Natural killer cell (primary cell): ENCODE results near the gene STRBP. TPM values are rescaled to one million over a fixed set of nuclear protein-coding genes. Genes with fewer than 3 reads are reported as not detected.
A peak's percentile ranks its signal among the peaks of the same experiment; 100 is the strongest.

ENCODE experiments used
- ATAC-seq, 3 donors: fragments of 150-1000 bp in 2 of 3; fragments of 200-7000 bp in 1 of 3; cut with Tn5 transposase; 1 replicate in 1 of 3; 2 replicates in 2 of 3; pipeline ENCODE4 v1.10.0; 2021; ENCODE audit warnings: mild to moderate bottlenecking in 2 of 3, moderate library complexity in 2 of 3
- DNase-seq, 2 donors: peaks; one replicate each; pipeline versions ENCODE4 v3.0.0 to v3.0.0-alpha.2; 2013 to 2021; ENCODE audit warnings: mixed read lengths in 1 of 2
- H3K27ac ChIP-seq: one replicate; pipeline ENCODE4 v1.5.1; 2013; ENCODE audit warnings: mild to moderate bottlenecking, low read length
- H3K27me3 ChIP-seq: one replicate; pipeline ENCODE4 v1.6.1; 2013; ENCODE audit warnings: low read length; ENCODE audit not compliant: control insufficient read depth, insufficient read depth
- H3K36me3 ChIP-seq: one replicate; pipeline ENCODE4 v1.6.1; 2013; ENCODE audit warnings: low read length; ENCODE audit not compliant: control insufficient read depth, insufficient read depth
- H3K4me1 ChIP-seq: one replicate; pipeline ENCODE4 v1.6.1; 2013; ENCODE audit warnings: low read length; ENCODE audit not compliant: control insufficient read depth, insufficient read depth
- H3K4me3 ChIP-seq: one replicate; pipeline ENCODE4 v1.5.1; 2013; ENCODE audit warnings: low read length
- H3K9me3 ChIP-seq: one replicate; pipeline ENCODE4 v1.6.1; 2013; ENCODE audit warnings: low read length; ENCODE audit not compliant: control insufficient read depth, insufficient read depth
- H3K27ac Mint-ChIP-seq, 2 donors: one replicate each; pipeline ENCODE4 v1.8.0; 2022; ENCODE audit warnings: mild to moderate bottlenecking in 2 of 2, mixed read lengths in 2 of 2, moderate library complexity in 1 of 2
- H3K27me3 Mint-ChIP-seq, 2 donors: one replicate each; pipeline ENCODE4 v1.8.0; 2022; ENCODE audit warnings: low read depth in 2 of 2, mixed read lengths in 2 of 2
- H3K36me3 Mint-ChIP-seq: one replicate; pipeline ENCODE4 v1.8.0; 2022; ENCODE audit warnings: mixed read lengths
- H3K4me1 Mint-ChIP-seq, 2 donors: one replicate each; pipeline ENCODE4 v1.8.0; 2022; ENCODE audit warnings: mixed read lengths in 2 of 2
- H3K4me3 Mint-ChIP-seq: one replicate; pipeline ENCODE4 v1.8.0; 2022; ENCODE audit warnings: mild to moderate bottlenecking, moderate library complexity, mixed read lengths
- H3K9me3 Mint-ChIP-seq, 2 donors: one replicate each; pipeline ENCODE4 v1.8.0; 2022; ENCODE audit warnings: mixed read lengths in 2 of 2
- WGBS: methylation state at CpG from one replicate; pipeline ENCODE4 v1.1.7; 2013; ENCODE audit warnings: missing lambda C conversion rate; ENCODE audit not compliant: insufficient coverage; 5-methylcytosine and 5-hydroxymethylcytosine counted together
- intact Hi-C: fragments of 100-400 bp; cut with micrococcal nuclease; formaldehyde crosslinking; loops from one replicate; pipeline ENCODE4 v1.14.2; 2022
- total RNA-seq, 4 donors: library from RNA; stranded (reverse); fragments of 120-200 nt in 1 of 4; gene quantifications; one replicate each; pipeline versions ENCODE4 v1.2.3 to v1.2.4, GENCODE V29; 2013 to 2022
- TF ChIP-seq, protein P1 (sequence below): fragments of 200-600 bp; IDR thresholded peaks from one replicate; pipeline ENCODE4 v1.8.0; 2022; ENCODE audit warnings: antibody characterized with exemption

Gene STRBP
- total RNA-seq, 3 donors from 2014 or later (not counting 1 experiment from before 2014, with no cell fraction given): 6.0 to 8.3 (median 7.9) TPM

DNA sequence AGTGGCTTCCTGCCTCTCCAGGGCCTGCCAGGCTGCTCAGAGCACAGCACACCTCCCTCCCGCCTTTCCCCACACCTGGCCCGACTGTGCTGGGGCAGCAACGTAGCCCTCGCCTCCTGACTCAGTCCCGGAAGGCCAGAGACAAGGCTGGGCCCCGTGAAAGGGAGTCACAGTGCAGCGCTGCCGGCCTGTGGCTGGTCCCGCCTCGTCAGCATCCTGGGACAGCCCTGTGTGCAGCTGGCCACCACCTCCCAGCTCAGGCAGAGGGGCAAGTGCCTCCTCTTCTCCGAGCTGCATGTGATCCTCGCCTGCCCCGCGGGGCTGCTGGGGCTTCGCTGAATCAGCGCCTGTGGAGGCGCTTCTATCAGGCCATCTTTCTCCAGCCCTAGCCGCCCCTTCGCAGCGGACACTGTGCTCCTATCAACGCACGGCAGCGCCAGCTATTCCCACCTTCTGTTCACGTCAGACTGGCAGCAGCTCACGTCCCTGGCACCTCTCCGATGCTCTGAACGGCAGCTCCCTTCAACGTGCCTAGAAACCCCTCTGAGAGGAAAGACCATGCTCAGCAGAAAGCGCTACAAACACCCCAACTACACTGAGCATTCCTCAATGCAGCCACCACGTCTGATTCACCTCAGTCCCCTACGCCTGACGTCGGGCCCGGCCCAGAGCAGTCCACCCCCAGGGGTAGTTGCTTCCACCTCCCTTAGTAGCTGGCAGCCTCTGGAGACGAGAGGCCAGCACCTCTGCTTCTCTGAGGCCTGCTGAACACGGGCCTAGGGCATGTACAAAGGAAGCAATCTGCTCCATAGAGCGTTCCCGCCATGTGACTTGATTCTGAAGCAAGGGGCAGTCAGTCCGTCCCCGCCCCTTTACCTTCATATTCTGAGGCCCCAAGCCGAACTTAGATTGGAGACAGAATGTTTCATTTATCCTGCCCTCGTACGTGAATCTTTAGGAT lies 156.1 kb downstream of the STRBP start:
- ATAC-seq: peak in 1 of 3 donors; percentile 38
- Histone ChIP-seq H3K36me3 (peaks cover 2% of the 10 kb centered on the region), H3K4me3 (no peak overlapping the region), H3K27ac (no peak overlapping the region), H3K9me3 (no peaks in the 10 kb centered on the region), H3K4me1 (peaks cover 5% of the 10 kb centered on the region), H3K27me3 (no peaks in the 10 kb centered on the region)
- no peak overlapping the region for H3K4me3 Mint-ChIP-seq
- TF ChIP-seq, protein P1, sequence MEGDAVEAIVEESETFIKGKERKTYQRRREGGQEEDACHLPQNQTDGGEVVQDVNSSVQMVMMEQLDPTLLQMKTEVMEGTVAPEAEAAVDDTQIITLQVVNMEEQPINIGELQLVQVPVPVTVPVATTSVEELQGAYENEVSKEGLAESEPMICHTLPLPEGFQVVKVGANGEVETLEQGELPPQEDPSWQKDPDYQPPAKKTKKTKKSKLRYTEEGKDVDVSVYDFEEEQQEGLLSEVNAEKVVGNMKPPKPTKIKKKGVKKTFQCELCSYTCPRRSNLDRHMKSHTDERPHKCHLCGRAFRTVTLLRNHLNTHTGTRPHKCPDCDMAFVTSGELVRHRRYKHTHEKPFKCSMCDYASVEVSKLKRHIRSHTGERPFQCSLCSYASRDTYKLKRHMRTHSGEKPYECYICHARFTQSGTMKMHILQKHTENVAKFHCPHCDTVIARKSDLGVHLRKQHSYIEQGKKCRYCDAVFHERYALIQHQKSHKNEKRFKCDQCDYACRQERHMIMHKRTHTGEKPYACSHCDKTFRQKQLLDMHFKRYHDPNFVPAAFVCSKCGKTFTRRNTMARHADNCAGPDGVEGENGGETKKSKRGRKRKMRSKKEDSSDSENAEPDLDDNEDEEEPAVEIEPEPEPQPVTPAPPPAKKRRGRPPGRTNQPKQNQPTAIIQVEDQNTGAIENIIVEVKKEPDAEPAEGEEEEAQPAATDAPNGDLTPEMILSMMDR: no peak
- H3K36me3 Mint-ChIP-seq: no peaks in the 10 kb centered on the region
- WGBS: 66% methylated on average over 43 of the region's 43 CpGs
- intact Hi-C loops: no loop called here
- H3K4me1 Mint-ChIP-seq: peaks cover 0 to 12% of the 10 kb centered on the region in 2 donors
- no peak overlapping the region for H3K27ac Mint-ChIP-seq
- peak in 1 of 2 donors; percentile 19 for DNase-seq
- no peaks in the 10 kb centered on the region for H3K9me3 Mint-ChIP-seq
- no peaks in the 10 kb centered on the region for H3K27me3 Mint-ChIP-seq

DNA sequence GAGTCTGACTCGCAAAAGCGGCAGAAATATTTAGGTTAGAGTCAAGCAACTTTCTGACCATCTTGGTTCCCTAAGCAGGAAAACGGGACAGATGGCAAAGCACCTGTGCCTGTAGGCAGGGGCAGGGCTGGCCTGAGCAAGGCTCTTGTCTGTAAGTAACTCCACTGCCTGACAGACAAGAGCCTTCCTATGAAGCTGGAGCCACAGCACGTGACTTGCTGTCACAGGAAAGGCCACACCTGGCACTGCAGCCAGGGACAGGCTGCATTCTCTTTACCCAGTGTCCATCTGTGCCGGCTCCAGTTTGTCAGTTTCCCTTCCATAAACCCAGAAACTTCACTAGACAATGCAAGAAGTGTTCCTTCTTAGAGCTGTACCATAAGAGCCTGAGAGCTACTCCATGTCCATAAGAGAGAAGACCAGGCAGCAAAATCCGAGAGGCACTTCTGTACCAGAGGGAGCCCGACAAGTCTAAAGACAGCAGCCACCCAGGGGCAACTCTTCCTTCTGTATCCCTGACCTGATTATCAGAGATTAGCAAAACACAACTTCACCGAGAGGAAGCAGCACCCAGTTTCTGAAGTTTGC lies 156.9 kb downstream of the STRBP start:
- Mint-ChIP-seq H3K27me3 (no peaks in the 10 kb centered on the region), H3K27ac (no peak overlapping the region), H3K4me1 (peaks cover 0 to 12% of the 10 kb centered on the region in 2 donors), H3K36me3 (no peaks in the 10 kb centered on the region), H3K4me3 (no peak overlapping the region), H3K9me3 (no peaks in the 10 kb centered on the region)
- Histone ChIP-seq H3K27ac (no peak overlapping the region), H3K9me3 (no peaks in the 10 kb centered on the region), H3K36me3 (peaks cover 2% of the 10 kb centered on the region), H3K4me1 (peaks cover 5% of the 10 kb centered on the region), H3K4me3 (no peak overlapping the region), H3K27me3 (no peaks in the 10 kb centered on the region)
- ATAC-seq (no peak), DNase-seq (no peak)
- intact Hi-C loops: no loop called here
- TF ChIP-seq, protein P1: no peak
- WGBS: 61% methylated on average over 8 of the region's 8 CpGs

DNA sequence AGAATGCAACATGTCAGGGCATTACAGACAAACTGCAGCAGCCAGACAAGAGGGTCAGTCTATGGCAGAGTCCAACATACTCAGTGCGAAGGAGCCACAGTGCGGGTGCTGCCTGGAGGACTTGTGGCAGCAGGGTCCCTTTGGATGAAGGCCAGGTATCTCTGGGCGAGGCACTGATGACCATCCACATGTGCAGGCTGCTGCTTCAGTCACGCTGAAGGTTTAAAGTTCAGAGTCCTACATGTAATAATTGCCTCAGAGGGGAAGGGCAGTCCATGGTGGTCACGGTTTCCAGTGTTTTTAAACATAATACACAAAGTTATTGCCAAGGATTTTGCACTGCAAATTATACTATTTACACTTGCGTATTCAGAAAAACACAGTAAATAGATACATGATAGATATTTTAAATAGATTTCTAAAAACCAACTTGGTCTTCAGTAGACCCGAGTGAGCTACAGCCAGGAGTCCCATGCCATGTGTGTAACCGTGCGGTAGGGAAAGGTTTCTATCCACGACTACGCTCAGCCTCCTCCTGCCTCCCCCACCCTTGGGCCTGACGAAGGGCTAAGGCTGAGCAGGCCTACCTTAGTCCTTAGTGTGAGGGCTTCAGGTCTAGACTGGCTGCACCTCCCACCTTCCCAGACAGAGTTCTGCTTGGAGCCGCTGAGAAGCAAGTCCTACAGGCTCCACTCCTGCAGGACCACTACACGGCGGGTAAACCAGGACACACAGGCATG lies 158.7 kb downstream of the STRBP start:
- no peak overlapping the region for H3K27ac Mint-ChIP-seq
- no peaks in the 10 kb centered on the region for H3K36me3 Mint-ChIP-seq

More for the DNA sequence above, 158.7 kb downstream of the STRBP start:
- intact Hi-C loops: no loop called here
- Mint-ChIP-seq H3K27me3 (no peaks in the 10 kb centered on the region), H3K9me3 (no peaks in the 10 kb centered on the region), H3K4me3 (no peak overlapping the region), H3K4me1 (peaks cover 0 to 12% of the 10 kb centered on the region in 2 donors)
- ATAC-seq (no peak), DNase-seq (no peak)
- TF ChIP-seq, protein P1: no peak
- H3K27me3 ChIP-seq: no peaks in the 10 kb centered on the region
- peaks cover 2% of the 10 kb centered on the region for H3K36me3 ChIP-seq
- H3K4me3 ChIP-seq: no peak overlapping the region
- 96% methylated on average over 14 of the region's 15 CpGs for WGBS
- no peak overlapping the region for H3K27ac ChIP-seq
- no peaks in the 10 kb centered on the region for H3K9me3 ChIP-seq
- peaks cover 5% of the 10 kb centered on the region for H3K4me1 ChIP-seq
